ENCODE measurements around the gene EPM2AIP1. TPM values are rescaled to one million over a fixed set of nuclear protein-coding genes. Genes with fewer than 3 reads are reported as not detected.

The EPM2AIP1 gene
- total and polyA plus RNA-seq, 9 of the 15 experiments (the other 6 are each of a cell fraction or from before 2014, with no cell fraction given) = 6.7 to 44.8 (median 25.2) TPM

DNA sequence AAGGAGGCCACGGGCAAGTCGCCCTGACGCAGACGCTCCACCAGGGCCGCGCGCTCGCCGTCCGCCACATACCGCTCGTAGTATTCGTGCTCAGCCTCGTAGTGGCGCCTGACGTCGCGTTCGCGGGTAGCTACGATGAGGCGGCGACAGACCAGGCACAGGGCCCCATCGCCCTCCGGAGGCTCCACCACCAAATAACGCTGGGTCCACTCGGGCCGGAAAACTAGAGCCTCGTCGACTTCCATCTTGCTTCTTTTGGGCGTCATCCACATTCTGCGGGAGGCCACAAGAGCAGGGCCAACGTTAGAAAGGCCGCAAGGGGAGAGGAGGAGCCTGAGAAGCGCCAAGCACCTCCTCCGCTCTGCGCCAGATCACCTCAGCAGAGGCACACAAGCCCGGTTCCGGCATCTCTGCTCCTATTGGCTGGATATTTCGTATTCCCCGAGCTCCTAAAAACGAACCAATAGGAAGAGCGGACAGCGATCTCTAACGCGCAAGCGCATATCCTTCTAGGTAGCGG, at the start of gene EPM2AIP1 (continued):
- 0 out of 2 replicates have a peak, but pooled peaks have one; percentile 34 for TF ChIP-seq ZNF253 (CRISPR knock-in tag; conservative IDR thresholded peaks at IDR 0.05)
- no peak for TF ChIP-seq ARID1B (IDR thresholded peaks at IDR 0.05)
- TF ChIP-seq MYNN (IDR thresholded peaks at IDR 0.05) = peak; percentile 47; the same call in 1 of the 2 replicates
- no peak for TF ChIP-seq MYNN (CRISPR knock-in tag; IDR thresholded peaks at IDR 0.05)
- TF ChIP-seq, protein P1, sequence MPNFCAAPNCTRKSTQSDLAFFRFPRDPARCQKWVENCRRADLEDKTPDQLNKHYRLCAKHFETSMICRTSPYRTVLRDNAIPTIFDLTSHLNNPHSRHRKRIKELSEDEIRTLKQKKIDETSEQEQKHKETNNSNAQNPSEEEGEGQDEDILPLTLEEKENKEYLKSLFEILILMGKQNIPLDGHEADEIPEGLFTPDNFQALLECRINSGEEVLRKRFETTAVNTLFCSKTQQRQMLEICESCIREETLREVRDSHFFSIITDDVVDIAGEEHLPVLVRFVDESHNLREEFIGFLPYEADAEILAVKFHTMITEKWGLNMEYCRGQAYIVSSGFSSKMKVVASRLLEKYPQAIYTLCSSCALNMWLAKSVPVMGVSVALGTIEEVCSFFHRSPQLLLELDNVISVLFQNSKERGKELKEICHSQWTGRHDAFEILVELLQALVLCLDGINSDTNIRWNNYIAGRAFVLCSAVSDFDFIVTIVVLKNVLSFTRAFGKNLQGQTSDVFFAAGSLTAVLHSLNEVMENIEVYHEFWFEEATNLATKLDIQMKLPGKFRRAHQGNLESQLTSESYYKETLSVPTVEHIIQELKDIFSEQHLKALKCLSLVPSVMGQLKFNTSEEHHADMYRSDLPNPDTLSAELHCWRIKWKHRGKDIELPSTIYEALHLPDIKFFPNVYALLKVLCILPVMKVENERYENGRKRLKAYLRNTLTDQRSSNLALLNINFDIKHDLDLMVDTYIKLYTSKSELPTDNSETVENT (CRISPR knock-in tag; IDR thresholded peaks at IDR 0.05) = peak; percentile 74; the same call in 1 of the 2 replicates
- no peak for TF ChIP-seq ETS2 (tag; IDR thresholded peaks at IDR 0.05; ENCODE audit: borderline replicate concordance, poor library complexity, severe bottlenecking)
- peak; percentile 6; the same call in 1 of the 2 replicates for TF ChIP-seq HCFC1 (IDR thresholded peaks at IDR 0.05; ENCODE audit: low read depth, low read length)
- TF ChIP-seq, protein P2, sequence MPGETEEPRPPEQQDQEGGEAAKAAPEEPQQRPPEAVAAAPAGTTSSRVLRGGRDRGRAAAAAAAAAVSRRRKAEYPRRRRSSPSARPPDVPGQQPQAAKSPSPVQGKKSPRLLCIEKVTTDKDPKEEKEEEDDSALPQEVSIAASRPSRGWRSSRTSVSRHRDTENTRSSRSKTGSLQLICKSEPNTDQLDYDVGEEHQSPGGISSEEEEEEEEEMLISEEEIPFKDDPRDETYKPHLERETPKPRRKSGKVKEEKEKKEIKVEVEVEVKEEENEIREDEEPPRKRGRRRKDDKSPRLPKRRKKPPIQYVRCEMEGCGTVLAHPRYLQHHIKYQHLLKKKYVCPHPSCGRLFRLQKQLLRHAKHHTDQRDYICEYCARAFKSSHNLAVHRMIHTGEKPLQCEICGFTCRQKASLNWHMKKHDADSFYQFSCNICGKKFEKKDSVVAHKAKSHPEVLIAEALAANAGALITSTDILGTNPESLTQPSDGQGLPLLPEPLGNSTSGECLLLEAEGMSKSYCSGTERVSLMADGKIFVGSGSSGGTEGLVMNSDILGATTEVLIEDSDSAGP (CRISPR knock-in tag; IDR thresholded peaks at IDR 0.05) = 0 out of 2 replicates have a peak, but pooled peaks have one; percentile 56
- peak; percentile 85 for TF ChIP-seq PHF8 (IDR thresholded peaks at IDR 0.05; ENCODE audit: borderline replicate concordance, low read length)
- no peak for TF ChIP-seq JUND (IDR thresholded peaks at IDR 0.05; ENCODE audit: borderline replicate concordance, low read depth, low read length)
- TF ChIP-seq JUND (tag; IDR thresholded peaks at IDR 0.05; ENCODE audit: borderline replicate concordance, low read depth, low read length) = no peak; the same call in 2 of the 3 replicates
- peak; percentile 57; the same call in 1 of the 2 replicates for TF ChIP-seq RNF2 (IDR thresholded peaks at IDR 0.05)
- no peak for TF ChIP-seq MAFG (tag; conservative IDR thresholded peaks at IDR 0.05)
- TF ChIP-seq NR3C1 (CRISPR knock-in tag; IDR thresholded peaks at IDR 0.05) = no peak
- TF ChIP-seq STAG1 (CRISPR knock-in tag; IDR thresholded peaks at IDR 0.05; ENCODE audit: borderline replicate concordance) = no peak
